Transverse colon (tissue), 4 donors: ENCODE data around the gene OSBPL10. TPM values are rescaled to one million over a fixed set of nuclear protein-coding genes. Genes with fewer than 3 reads are reported as not detected.

Experiments
- DNase-seq: peaks from one replicate; pipeline ENCODE4 v3.0.0-alpha.2; 2019
- H3K27ac ChIP-seq, 4 donors: fragments of 200-600 bp; sonication (generic); 2 replicates each; pipeline ENCODE4 v1.5.1; 2016 to 2018; ENCODE audit warnings: inconsistent platforms in 4 of 4
- H3K27me3 ChIP-seq: fragments of 200-600 bp; sonication (generic); 2 replicates; pipeline ENCODE4 v1.5.1; 2017; ENCODE audit warnings: inconsistent platforms
- H3K36me3 ChIP-seq, 4 donors: fragments of 200-600 bp; sonication (generic); 2 replicates each; pipeline ENCODE4 v1.5.1; 2017 to 2019; ENCODE audit warnings: inconsistent platforms in 4 of 4
- H3K4me1 ChIP-seq, 4 donors: fragments of 200-600 bp; sonication (generic); 2 replicates each; pipeline ENCODE4 v1.5.1; 2017 to 2020; ENCODE audit warnings: inconsistent platforms in 4 of 4
- H3K4me3 ChIP-seq, 4 donors: fragments of 200-600 bp; sonication (generic); 1 replicate in 1 of 4; 2 replicates in 3 of 4; pipeline versions ENCODE4 v1.5.1 to v1.6.1; 2017 to 2019; ENCODE audit warnings: inconsistent platforms in 4 of 4
- H3K9me3 ChIP-seq, 2 donors: fragments of 200-600 bp; sonication (generic); 2 replicates each; pipeline ENCODE4 v1.5.1; 2017 to 2019; ENCODE audit warnings: inconsistent platforms in 2 of 2
- CTCF ChIP-seq, 5 experiments: fragments of 200-600 bp in 3 of 5; fragments of 450-650 bp in 2 of 5; sonication (generic) in 3 of 5; IDR thresholded peaks; 1 replicate in 2 of 5; 2 replicates in 3 of 5; pipeline ENCODE4 v1.5.1; 2016 to 2017; ENCODE audit warnings: antibody characterized with exemption in 5 of 5, inconsistent platforms in 3 of 5, mild to moderate bottlenecking in 2 of 5, moderate library complexity in 1 of 5
- EP300 ChIP-seq: sonication (generic); formaldehyde crosslinking; IDR thresholded peaks from one replicate; pipeline ENCODE4 v1.6.1; 2017; ENCODE audit warnings: antibody characterized with exemption, low read depth
- POLR2A ChIP-seq: fragments of 450-650 bp; IDR thresholded peaks from one replicate; pipeline ENCODE4 v1.6.1; 2016; ENCODE audit warnings: antibody characterized with exemption, mild to moderate bottlenecking, moderate library complexity
- POLR2AphosphoS5 ChIP-seq, 3 donors: sonication (generic); formaldehyde crosslinking; IDR thresholded peaks; one replicate each; pipeline ENCODE4 v1.6.1; 2016; ENCODE audit warnings: antibody characterized with exemption in 3 of 3
- WGBS, 2 donors: methylation state at CpG; one replicate each; pipeline ENCODE4 v1.1.5; 2018; ENCODE audit warnings: low coverage in 1 of 2; 5-methylcytosine and 5-hydroxymethylcytosine counted together
- in situ Hi-C, 4 donors: fragments of 200-750 bp; cut with MboI; loops; one replicate each; pipeline versions ENCODE4 v1.15.0 to v1.15.1; 2017; ENCODE audit warnings: low sequenced_read_pairs in 3 of 4, low pct_ligation_motif_present in 1 of 4, low pct_unique_long_range_greater_than_20kb in 1 of 4
- intact Hi-C: fragments of 100-400 bp; cut with DNase I; formaldehyde crosslinking; loops from one replicate; pipeline ENCODE4 v1.15.1; 2023; ENCODE audit warnings: low total_unique reads
- total RNA-seq, 4 donors: library from RNA; depleted of rRNA; stranded (reverse); fragments of >200 nt; gene quantifications; one replicate each; pipeline ENCODE4 v1.1.0, GENCODE V29; 2016

The OSBPL10 gene
- total RNA-seq, 4 donors from 2014 or later: 10.0 to 34.8 (median 19.5) TPM

GRCh38 chr3:31668242-31668641 is 312.8 kb downstream of the OSBPL10 start:
- Histone ChIP-seq H3K27ac (no peak overlapping the region), H3K4me3 (no peak overlapping the region), H3K9me3 (no peaks in the 10 kb centered on the region), H3K27me3 (no peaks in the 10 kb centered on the region), H3K4me1 (peaks cover 0 to 19% (median 8%) of the 10 kb centered on the region in 4 donors), H3K36me3 (no peaks in the 10 kb centered on the region)
- no peak for DNase-seq
- in situ Hi-C loops (no loop called here), intact Hi-C loops (no loop called here)
- WGBS, 2 donors: 83 to 92% methylated on average over 3 to 4 of the region's 4 CpGs
- TF ChIP-seq POLR2A: no peak
- no peak for TF ChIP-seq EP300
- no peak for TF ChIP-seq POLR2AphosphoS5 (IDR thresholded peaks at IDR 0.05)
- TF ChIP-seq CTCF (IDR thresholded peaks at IDR 0.05): no peak

GRCh38 chr3:31667582-31667981 is 313.5 kb downstream of the OSBPL10 start:
- DNase-seq: no peak
- no peaks in the 10 kb centered on the region for H3K36me3 ChIP-seq
- no peak overlapping the region for H3K27ac ChIP-seq
- no peak for TF ChIP-seq POLR2A
- no peak for TF ChIP-seq CTCF (IDR thresholded peaks at IDR 0.05)
- TF ChIP-seq EP300: no peak
- TF ChIP-seq POLR2AphosphoS5 (IDR thresholded peaks at IDR 0.05): no peak
- no peaks in the 10 kb centered on the region for H3K9me3 ChIP-seq
- H3K4me3 ChIP-seq: no peak overlapping the region
- H3K4me1 ChIP-seq: peaks cover 0 to 19% (median 8%) of the 10 kb centered on the region in 4 donors
- in situ Hi-C loops (no loop called here), intact Hi-C loops (no loop called here)
- H3K27me3 ChIP-seq: no peaks in the 10 kb centered on the region
- 71 to 87% methylated on average over 1 of the region's 1 CpG for WGBS, 2 donors

- DNase-seq: no peak
- H3K27me3 ChIP-seq: no peaks in the 10 kb centered on the region
- WGBS, 2 donors: 96% methylated on average over 17 of the region's 17 CpGs; no CpG with 5 or more reads in 1 of the 2 donors
- H3K9me3 ChIP-seq: no peaks in the 10 kb centered on the region
- H3K4me1 ChIP-seq: no peaks in the 10 kb centered on the region
- H3K4me3 ChIP-seq: no peak overlapping the region
- no peak overlapping the region for H3K27ac ChIP-seq
- intact Hi-C loops: no loop called here
- no peak for TF ChIP-seq POLR2AphosphoS5 (IDR thresholded peaks at IDR 0.05)
- TF ChIP-seq CTCF (IDR thresholded peaks at IDR 0.05): no peak
- no peak for TF ChIP-seq EP300
- TF ChIP-seq POLR2A: no peak
- in situ Hi-C loops: no loop called here
- no peaks in the 10 kb centered on the region for H3K36me3 ChIP-seq
Measured at GRCh38 chr3:31664031-31664430, 317.0 kb downstream of the OSBPL10 start.

- Histone ChIP-seq H3K27ac (no peak overlapping the region), H3K4me3 (no peak overlapping the region), H3K27me3 (no peaks in the 10 kb centered on the region), H3K36me3 (no peaks in the 10 kb centered on the region), H3K9me3 (peaks cover 3 to 5% of the 10 kb centered on the region in 2 donors), H3K4me1 (no peaks in the 10 kb centered on the region)
- intact Hi-C loops (no loop called here), in situ Hi-C loops (no loop called here)
- TF ChIP-seq POLR2A: no peak
- TF ChIP-seq EP300: no peak
- no peak for TF ChIP-seq POLR2AphosphoS5 (IDR thresholded peaks at IDR 0.05)
- no peak for TF ChIP-seq CTCF (IDR thresholded peaks at IDR 0.05)
- no peak for DNase-seq
- WGBS, 2 donors: 88 to 100% methylated on average over 5 of the region's 5 CpGs
Measured at GRCh38 chr3:31661993-31662670, 318.9 kb downstream of the OSBPL10 start.
